Subcutaneous abdominal adipose tissue (tissue), 5 donors: ENCODE measurements around the gene NOXA1.

ENCODE experiments used
- H3K27ac ChIP-seq: one replicate; pipeline ENCODE4 v1.7.0; 2013; ENCODE audit warnings: low read depth, mild to moderate bottlenecking, inconsistent platforms, low read length, moderate library complexity
- H3K27me3 ChIP-seq, 5 donors: one replicate each; pipeline ENCODE4 v1.7.0; 2013; ENCODE audit warnings: low read length in 5 of 5, inconsistent platforms in 1 of 5; ENCODE audit not compliant: control insufficient read depth in 5 of 5, insufficient read depth in 4 of 5
- H3K36me3 ChIP-seq, 5 donors: one replicate each; pipeline ENCODE4 v1.7.0; 2013; ENCODE audit warnings: low read length in 5 of 5; ENCODE audit not compliant: control insufficient read depth in 5 of 5, insufficient read depth in 5 of 5
- H3K4me1 ChIP-seq, 5 donors: one replicate each; pipeline ENCODE4 v1.7.0; 2013; ENCODE audit warnings: low read length in 5 of 5, mild to moderate bottlenecking in 3 of 5, moderate library complexity in 1 of 5; ENCODE audit not compliant: control insufficient read depth in 5 of 5, insufficient read depth in 5 of 5
- H3K4me3 ChIP-seq, 5 donors: one replicate each; pipeline ENCODE4 v1.7.0; 2013; ENCODE audit warnings: low read length in 5 of 5, low read depth in 1 of 5
- H3K9ac ChIP-seq, 5 donors: one replicate each; pipeline ENCODE4 v1.7.0; 2013; ENCODE audit warnings: low read length in 5 of 5, mild to moderate bottlenecking in 4 of 5, moderate library complexity in 3 of 5
- H3K9me3 ChIP-seq, 5 donors: one replicate each; pipeline ENCODE4 v1.7.0; 2013; ENCODE audit warnings: low read length in 5 of 5; ENCODE audit not compliant: control insufficient read depth in 5 of 5
- donor health status: healthy.
- donor health status: healthy.
- donor health status: healthy.
- donor health status: healthy.
- donor health status: healthy.

Gene NOXA1

GRCh38 chr9:137415451-137415850 lies 7.7 kb upstream of the NOXA1 start:
- H3K4me3 ChIP-seq = no peak overlapping the region
- H3K27me3 ChIP-seq = no peaks in the 10 kb centered on the region
- no peaks in the 10 kb centered on the region for H3K36me3 ChIP-seq
- peaks cover 0 to 32% (median 20%) of the 10 kb centered on the region in 5 donors for H3K4me1 ChIP-seq
- no peak overlapping the region for H3K9ac ChIP-seq
- H3K27ac ChIP-seq = no peak overlapping the region
- H3K9me3 ChIP-seq = no peaks in the 10 kb centered on the region

GRCh38 chr9:137416006-137416562 lies 7.1 kb upstream of the NOXA1 start:
- Histone ChIP-seq H3K27ac (no peak overlapping the region), H3K4me1 (peaks cover 0 to 25% (median 16%) of the 10 kb centered on the region in 5 donors), H3K9me3 (no peaks in the 10 kb centered on the region), H3K4me3 (no peak overlapping the region), H3K27me3 (no peaks in the 10 kb centered on the region), H3K36me3 (no peaks in the 10 kb centered on the region), H3K9ac (no peak overlapping the region)

GRCh38 chr9:137416563-137417151 lies 6.5 kb upstream of the NOXA1 start:
- no peak overlapping the region for H3K27ac ChIP-seq
- H3K9me3 ChIP-seq = no peaks in the 10 kb centered on the region
- H3K4me1 ChIP-seq = peaks cover 0 to 22% (median 15%) of the 10 kb centered on the region in 5 donors
- peak overlapping the region in 3 of 5 donors; percentile 16 to 47 (median 28) for H3K9ac ChIP-seq
- no peaks in the 10 kb centered on the region for H3K27me3 ChIP-seq
- H3K36me3 ChIP-seq = no peaks in the 10 kb centered on the region
- H3K4me3 ChIP-seq = peak overlapping the region in 2 of 5 donors; percentile 53 to 57

GRCh38 chr9:137417161-137418021 lies 5.8 kb upstream of the NOXA1 start:
- no peak overlapping the region for H3K27ac ChIP-seq
- H3K27me3 ChIP-seq = no peaks in the 10 kb centered on the region
- H3K4me1 ChIP-seq = peaks cover 2 to 23% (median 16%) of the 10 kb centered on the region in 5 donors
- H3K4me3 ChIP-seq = peak overlapping the region in 4 of 5 donors; percentile 53 to 57 (median 55)
- peak overlapping the region in 3 of 5 donors; percentile 16 to 48 (median 47) for H3K9ac ChIP-seq
- no peaks in the 10 kb centered on the region for H3K36me3 ChIP-seq
- H3K9me3 ChIP-seq = no peaks in the 10 kb centered on the region

- Histone ChIP-seq H3K27me3 (no peaks in the 10 kb centered on the region), H3K27ac (peak overlapping the region; percentile 37), H3K36me3 (no peaks in the 10 kb centered on the region), H3K4me1 (peaks cover 3 to 39% (median 32%) of the 10 kb centered on the region in 5 donors), H3K9me3 (no peaks in the 10 kb centered on the region), H3K4me3 (peak overlapping the region; percentile 65 to 92 (median 82)), H3K9ac (peak overlapping the region; percentile 63 to 84 (median 77))
Observed at GRCh38 chr9:137421838-137422603, 1.2 kb upstream of the NOXA1 start.

GRCh38 chr9:137423514-137424291 lies 510 bp downstream of the NOXA1 start:
- H3K27ac ChIP-seq = peak overlapping the region; percentile 37
- H3K4me3 ChIP-seq = peak overlapping the region in 4 of 5 donors; percentile 39 to 82 (median 64)
- H3K9me3 ChIP-seq = no peaks in the 10 kb centered on the region
- no peaks in the 10 kb centered on the region for H3K36me3 ChIP-seq
- peaks cover 3 to 35% (median 28%) of the 10 kb centered on the region in 5 donors for H3K4me1 ChIP-seq
- peak overlapping the region in 3 of 5 donors; percentile 62 to 80 (median 64) for H3K9ac ChIP-seq
- H3K27me3 ChIP-seq = no peaks in the 10 kb centered on the region

GRCh38 chr9:137426018-137426681 lies 3.0 kb downstream of the NOXA1 start:
- Histone ChIP-seq H3K9ac (no peak overlapping the region), H3K9me3 (no peaks in the 10 kb centered on the region), H3K27ac (no peak overlapping the region), H3K36me3 (no peaks in the 10 kb centered on the region), H3K4me3 (no peak overlapping the region), H3K27me3 (peaks cover 0 to 4% (median 0%) of the 10 kb centered on the region in 5 donors), H3K4me1 (peaks cover 3 to 35% (median 28%) of the 10 kb centered on the region in 5 donors)

GRCh38 chr9:137427454-137428310 lies 4.5 kb downstream of the NOXA1 start:
- Histone ChIP-seq H3K36me3 (no peaks in the 10 kb centered on the region), H3K4me3 (no peak overlapping the region), H3K9me3 (no peaks in the 10 kb centered on the region), H3K27ac (no peak overlapping the region), H3K27me3 (peaks cover 0 to 4% (median 0%) of the 10 kb centered on the region in 5 donors), H3K9ac (no peak overlapping the region), H3K4me1 (peaks cover 2 to 23% (median 16%) of the 10 kb centered on the region in 5 donors)
